ENCODE data around the gene MICOS13. TPM values are rescaled to one million over a fixed set of nuclear protein-coding genes. Genes with fewer than 3 reads are reported as not detected.

Gene MICOS13
- total and polyA plus RNA-seq, 2 experiments from 2014 or later: 15.5 to 54.6 TPM

GRCh38 chr19:5676105-5676771 is 4.1 kb downstream of the MICOS13 start (continued):
- TF ChIP-seq CTCF (conservative IDR thresholded peaks at IDR 0.05; ENCODE audit: low read depth in 2 of 2): no peak
- no peak for TF ChIP-seq CREB1 (CRISPR knock-in tag; IDR thresholded peaks at IDR 0.05; ENCODE audit: low read depth)
- TF ChIP-seq EZH2 (IDR thresholded peaks at IDR 0.05; ENCODE audit: low read depth, unreplicated experiment): no peak
- TF ChIP-seq EZH2phosphoT487 (IDR thresholded peaks at IDR 0.05; ENCODE audit: unreplicated experiment): no peak
- TF ChIP-seq ZNF114 (CRISPR knock-in tag; IDR thresholded peaks at IDR 0.05): no peak

- Mint-ChIP-seq H3K27ac (no peak overlapping the region), H3K9me3 (no peaks in the 10 kb centered on the region), H3K36me3 (ENCODE audit: low read depth) (peaks cover 23% of the 10 kb centered on the region; the same call in 2 of the 3 replicates), H3K4me1 (peaks cover 9% of the 10 kb centered on the region), H3K27me3 (ENCODE audit: insufficient read depth, low read depth, poor library complexity) (peaks cover 20% of the 10 kb centered on the region), H3K4me3 (no peak overlapping the region)
- Histone ChIP-seq H3K27me3 (ENCODE audit: insufficient read depth) (no peaks in the 10 kb centered on the region), H3F3A (replicated peaks; ENCODE audit: low read depth) (0 out of 2 replicates have a peak, but pooled peaks cover 5% of the 10 kb centered on the region), H2AFZ (no peak overlapping the region), H3K4me1 (ENCODE audit: insufficient read depth) (no peaks in the 10 kb centered on the region; the same call in 1 of the 2 replicates), H3K4me3 (no peak overlapping the region), H3K79me2 (replicated peaks; ENCODE audit: insufficient read depth) (no peaks in the 10 kb centered on the region), H3K27ac (ENCODE audit: low read depth) (no peak overlapping the region), H3K36me3 (ENCODE audit: insufficient read depth) (no peaks in the 10 kb centered on the region), H3K9me2 (ENCODE audit: insufficient read depth) (no peaks in the 10 kb centered on the region), H3K4me2 (no peak overlapping the region), H4K20me1 (replicated peaks; ENCODE audit: insufficient read depth) (peaks cover 3% of the 10 kb centered on the region)
- TF ChIP-seq CREB1 (CRISPR knock-in tag; IDR thresholded peaks at IDR 0.05; ENCODE audit: low read depth): no peak
- no peak for TF ChIP-seq EZH2phosphoT487 (IDR thresholded peaks at IDR 0.05; ENCODE audit: unreplicated experiment)
- TF ChIP-seq NANOG (IDR thresholded peaks at IDR 0.05; ENCODE audit: borderline replicate concordance): no peak
- TF ChIP-seq REST (IDR thresholded peaks at IDR 0.05; ENCODE audit: unreplicated experiment): no peak
- no peak for TF ChIP-seq POLR2AphosphoS5 (IDR thresholded peaks at IDR 0.05; ENCODE audit: low read depth)
- no peak for TF ChIP-seq ZNF331 (CRISPR knock-in tag; IDR thresholded peaks at IDR 0.05; ENCODE audit: low read depth)
- TF ChIP-seq CTCF (conservative IDR thresholded peaks at IDR 0.05; ENCODE audit: low read depth in 2 of 2): no peak
- no peak for TF ChIP-seq JUNB (IDR thresholded peaks at IDR 0.05; ENCODE audit: unreplicated experiment)
- TF ChIP-seq STAT1 (IDR thresholded peaks at IDR 0.05; ENCODE audit: unreplicated experiment): no peak
- no peak for DNase-seq (ENCODE audit: low spot score)
- ATAC-seq: no peak
Measured at GRCh38 chr19:5674714-5675113, 5.6 kb downstream of the MICOS13 start.

Measured in GM23338 (cell line).